ENCODE data around the gene ZNF33A. TPM values are rescaled to one million over a fixed set of nuclear protein-coding genes. Genes with fewer than 3 reads are reported as not detected.

The ZNF33A gene
- total and polyA plus RNA-seq, 2 of the 4 experiments (the other 2 are of a cell fraction) = 5.6 to 14.3 TPM

DNA sequence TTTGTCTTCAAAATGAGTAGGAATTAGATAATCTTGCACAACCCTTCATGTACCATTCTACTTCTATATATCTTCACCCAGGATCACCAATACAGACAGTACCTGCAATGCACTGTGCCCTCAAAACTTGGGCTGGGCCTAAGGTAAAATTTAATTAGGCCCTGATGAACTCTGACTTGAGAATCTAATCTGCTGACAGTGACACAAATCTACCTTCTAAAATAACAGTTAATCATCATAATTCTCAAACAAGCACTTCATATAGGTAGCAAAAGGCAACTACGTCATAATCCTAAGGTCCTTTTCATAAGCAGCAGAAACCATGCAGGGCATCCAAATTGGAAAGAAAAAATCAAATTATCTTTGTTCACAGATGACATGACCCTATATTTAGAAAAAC, 38.1 kb upstream of the ZNF33A start:
- in situ Hi-C loops (cut with MboI; ENCODE audit: low sequenced_read_pairs) (no loop called here), dilution Hi-C loops (cut with HindIII; ENCODE audit: low sequenced_read_pairs, unreplicated experiment) (no loop called here), intact Hi-C loops (cut with micrococcal nuclease) (no loop called here)
- no peak overlapping the region for H3K56ac ChIP-seq (ENCODE audit: extremely low read depth, insufficient read depth, low read length)
- H4K20me1 ChIP-seq (ENCODE audit: insufficient read depth, low read length) = no peaks in the 10 kb centered on the region
- H3K27ac ChIP-seq (ENCODE audit: insufficient read depth, low read length) = no peak overlapping the region
- H3K14ac ChIP-seq (replicated peaks; ENCODE audit: low read depth, low read length) = no peak overlapping the region
- H3K23ac ChIP-seq (ENCODE audit: low read depth, low read length) = no peak overlapping the region
- no peak overlapping the region for H3K4me3 ChIP-seq (ENCODE audit: insufficient read depth, low read depth, low read length)
- no peak overlapping the region for H4K91ac ChIP-seq (ENCODE audit: insufficient read depth, low read depth, low read length)
- H3K4ac ChIP-seq (ENCODE audit: low read depth, low read length) = no peak overlapping the region
- H3K9me3 ChIP-seq (ENCODE audit: control insufficient read depth, insufficient read depth, low read length) = no peaks in the 10 kb centered on the region
- H2AFZ ChIP-seq (replicated peaks; ENCODE audit: low read length, poor library complexity) = no peak overlapping the region
- no peaks in the 10 kb centered on the region for H3K4me1 ChIP-seq (ENCODE audit: control insufficient read depth, insufficient read depth, low read length)
- POLR2A ChIA-PET (ENCODE audit: unreplicated experiment) = no interaction called here
- no peak overlapping the region for H3K4me2 ChIP-seq (ENCODE audit: low read depth, low read length)
- H2AK5ac ChIP-seq (ENCODE audit: low read depth, low read length) = no peak overlapping the region
- DNase-seq (no peak), ATAC-seq (ENCODE audit: low read depth) (no peak)
- CTCF ChIA-PET = no interaction called here
- H2AK9ac ChIP-seq (replicated peaks; ENCODE audit: low read depth, low read length, poor library complexity) = no peak overlapping the region
- no peak overlapping the region for H4K5ac ChIP-seq (ENCODE audit: low read depth, low read length)
- H2BK120ac ChIP-seq (ENCODE audit: low read depth, low read length) = no peak overlapping the region
- H3K36me3 ChIP-seq (ENCODE audit: control insufficient read depth, insufficient read depth, low read length) = peaks cover 6% of the 10 kb centered on the region; the same call in 1 of the 2 replicates
- H3K9ac ChIP-seq (ENCODE audit: low read depth, low read length) = no peak overlapping the region
- no peak overlapping the region for H2BK20ac ChIP-seq (ENCODE audit: low read depth, low read length)
- BruUV-seq (replicated peaks) = no TSS peak
- no peaks in the 10 kb centered on the region for H3K9me1 ChIP-seq (ENCODE audit: insufficient read depth, low read length)
- H3K27me3 ChIP-seq (ENCODE audit: control insufficient read depth, insufficient read depth, low read length) = no peaks in the 10 kb centered on the region
- peak; percentile 68 for TF ChIP-seq MAFK (IDR thresholded peaks at IDR 0.05; ENCODE audit: low read depth, low read length)
- no peak for TF ChIP-seq FOS (IDR thresholded peaks at IDR 0.05; ENCODE audit: low read depth, low read length)
- no peak overlapping the region for H3K18ac ChIP-seq (ENCODE audit: low read depth, low read length)
- H3K79me1 ChIP-seq (ENCODE audit: low read depth in 1 of 2, low read length in 2 of 2) = peaks cover 6 to 10% of the 10 kb centered on the region in 2 experiments
- no peak overlapping the region for H2BK15ac ChIP-seq (ENCODE audit: low read depth, low read length)
- H4K8ac ChIP-seq (ENCODE audit: low read depth in 2 of 2, low read length in 2 of 2) = no peak overlapping the region
- no peak overlapping the region for H2BK5ac ChIP-seq (ENCODE audit: low read depth, low read length, poor library complexity, severe bottlenecking)
- no CpG with 5 or more reads among the region's 1 CpG for WGBS, 2 experiments (ENCODE audit: extremely low coverage in 2 of 2, insufficient read length in 1 of 2)

Data from IMR-90 (cell line).